HepG2 (cell line): Measurements from ENCODE around the gene CEP97. TPM values are rescaled to one million over a fixed set of nuclear protein-coding genes. Genes with fewer than 3 reads are reported as not detected.

Source experiments
- AGO1 ChIP-seq: fragments of 200-400 bp; formaldehyde crosslinking; IDR thresholded peaks from 2 replicates; pipeline ENCODE4 v1.6.1; 2017; ENCODE audit warnings: mild to moderate bottlenecking, low read depth, low read length, moderate library complexity; ENCODE audit not compliant: poor library complexity, severe bottlenecking
- ASH2L ChIP-seq: fragments of 300-600, 200-600 bp; sonication (generic); IDR thresholded peaks from 2 replicates; pipeline ENCODE4 v1.7.0; 2017; ENCODE audit warnings: low read depth, mild to moderate bottlenecking, moderate library complexity, mixed read lengths, low read length; ENCODE audit not compliant: insufficient read length
- HHEX ChIP-seq: IDR thresholded peaks from 2 replicates; pipeline ENCODE4 v1.6.1; 2016; ENCODE audit warnings: control low read depth
- HOXA5 ChIP-seq: sonication (generic); formaldehyde crosslinking; IDR thresholded peaks from 2 replicates; pipeline ENCODE4 v1.4.0; 2020; ENCODE audit warnings: missing genetic modification reagents
- JUND ChIP-seq: sonication (generic); formaldehyde crosslinking; IDR thresholded peaks from 2 replicates; pipeline ENCODE4 v1.8.0; 2022; ENCODE audit warnings: mild to moderate bottlenecking, missing genetic modification reagents
- KLF13 ChIP-seq: sonication (generic); formaldehyde crosslinking; IDR thresholded peaks from 2 replicates; pipeline ENCODE4 v1.4.0; 2020; ENCODE audit warnings: mild to moderate bottlenecking, missing genetic modification reagents
- MIXL1 ChIP-seq: IDR thresholded peaks from 2 replicates; pipeline ENCODE4 v1.6.1; 2016
- NONO ChIP-seq, 2 experiments: fragments of 450-650 bp in 1 of 2; sonication (generic) in 1 of 2; formaldehyde crosslinking in 1 of 2; IDR thresholded peaks in 1 of 2; conservative IDR thresholded peaks in 1 of 2; 2 replicates each; pipeline versions ENCODE4 v1.6.1 to v1.8.0; 2017 to 2022; ENCODE audit warnings: mild to moderate bottlenecking in 1 of 2, missing genetic modification reagents in 1 of 2, moderate library complexity in 1 of 2
- NR2F1 ChIP-seq, 2 experiments: fragments of 450-650 bp in 1 of 2; formaldehyde crosslinking in 1 of 2; IDR thresholded peaks; 2 replicates each; pipeline versions ENCODE4 v1.5.0 to v1.6.1; 2016 to 2020; ENCODE audit warnings: mild to moderate bottlenecking in 1 of 2, missing compliant biosample characterization in 1 of 2, missing genetic modification reagents in 1 of 2, moderate library complexity in 1 of 2
- RELA ChIP-seq: sonication (generic); formaldehyde crosslinking; IDR thresholded peaks from 2 replicates; pipeline ENCODE4 v1.4.0; 2020; ENCODE audit warnings: missing genetic modification reagents
- SOX6 ChIP-seq, 2 experiments: fragments of 450-650 bp in 1 of 2; sonication (generic) in 1 of 2; formaldehyde crosslinking in 1 of 2; IDR thresholded peaks; 2 replicates each; pipeline versions ENCODE4 v1.4.0 to v1.6.1; 2017 to 2020; ENCODE audit warnings: antibody characterized with exemption in 1 of 2, mild to moderate bottlenecking in 1 of 2, missing genetic modification reagents in 1 of 2
- WIZ ChIP-seq: sonication (generic); formaldehyde crosslinking; IDR thresholded peaks from 2 replicates; pipeline ENCODE4 v1.5.1; 2020; ENCODE audit warnings: mild to moderate bottlenecking, missing genetic modification reagents
- ZFP36 ChIP-seq: fragments of 150-350 bp; IDR thresholded peaks from 2 replicates; pipeline ENCODE4 v1.6.1; 2018; ENCODE audit warnings: borderline replicate concordance, low read length, low read depth; ENCODE audit not compliant: partially characterized antibody
- ZNF367 ChIP-seq: sonication (generic); formaldehyde crosslinking; IDR thresholded peaks from 2 replicates; pipeline ENCODE4 v1.4.0; 2020; ENCODE audit warnings: missing genetic modification reagents, borderline replicate concordance
- ZNF468 ChIP-seq: sonication (generic); formaldehyde crosslinking; IDR thresholded peaks from 2 replicates; pipeline ENCODE4 v1.8.0; 2022; ENCODE audit warnings: mild to moderate bottlenecking, moderate library complexity, missing genetic modification reagents
- polyA plus RNA-seq, 8 experiments: library from polyadenylated mRNA; depleted of rRNA in 3 of 8; stranded (reverse) in 7 of 8; unstranded in 1 of 8; fragments of >200 nt; fragmentation: Illumina TruSeq in 4 of 8; extraction: Trizol in 4 of 8; gene quantifications; 2 replicates each; pipeline versions ENCODE4 v1.2.1 to v1.2.3, GENCODE V29; 2011 to 2016; ENCODE audit warnings: low read depth in 4 of 8, missing spikeins in 1 of 8, mixed read lengths in 1 of 8; ENCODE audit not compliant: insufficient read depth in 1 of 8
- total RNA-seq, 5 experiments: library from RNA; depleted of rRNA; stranded (reverse); fragments of >200 nt; fragmentation: Illumina TruSeq; extraction: Trizol; gene quantifications; 2 replicates each; pipeline ENCODE4 v1.2.3, GENCODE V29; 2016; ENCODE audit warnings: low read depth in 1 of 5
- TF ChIP-seq, protein P1 (sequence below): sonication (generic); formaldehyde crosslinking; IDR thresholded peaks from 2 replicates; pipeline ENCODE4 v1.9.0; 2021; ENCODE audit warnings: missing genetic modification reagents, borderline replicate concordance
- TF ChIP-seq, protein P2 (sequence below): sonication (generic); formaldehyde crosslinking; IDR thresholded peaks from 2 replicates; pipeline ENCODE4 v1.4.0; 2020; ENCODE audit warnings: missing genetic modification reagents, borderline replicate concordance
- TF ChIP-seq, protein P3 (sequence below): sonication (generic); formaldehyde crosslinking; conservative IDR thresholded peaks from 2 replicates; pipeline ENCODE4 v1.8.0; 2022; ENCODE audit warnings: low read depth, missing genetic modification reagents
- TF ChIP-seq, protein P4 (sequence below): sonication (generic); formaldehyde crosslinking; IDR thresholded peaks from 2 replicates; pipeline ENCODE4 v1.9.0; 2022; ENCODE audit warnings: missing genetic modification reagents, mild to moderate bottlenecking, borderline replicate concordance

The CEP97 gene
- total and polyA plus RNA-seq, 2 of the 13 experiments (the other 11 are each of a cell fraction or from before 2014, with no cell fraction given), result 0.99 to 6.5 TPM

DNA sequence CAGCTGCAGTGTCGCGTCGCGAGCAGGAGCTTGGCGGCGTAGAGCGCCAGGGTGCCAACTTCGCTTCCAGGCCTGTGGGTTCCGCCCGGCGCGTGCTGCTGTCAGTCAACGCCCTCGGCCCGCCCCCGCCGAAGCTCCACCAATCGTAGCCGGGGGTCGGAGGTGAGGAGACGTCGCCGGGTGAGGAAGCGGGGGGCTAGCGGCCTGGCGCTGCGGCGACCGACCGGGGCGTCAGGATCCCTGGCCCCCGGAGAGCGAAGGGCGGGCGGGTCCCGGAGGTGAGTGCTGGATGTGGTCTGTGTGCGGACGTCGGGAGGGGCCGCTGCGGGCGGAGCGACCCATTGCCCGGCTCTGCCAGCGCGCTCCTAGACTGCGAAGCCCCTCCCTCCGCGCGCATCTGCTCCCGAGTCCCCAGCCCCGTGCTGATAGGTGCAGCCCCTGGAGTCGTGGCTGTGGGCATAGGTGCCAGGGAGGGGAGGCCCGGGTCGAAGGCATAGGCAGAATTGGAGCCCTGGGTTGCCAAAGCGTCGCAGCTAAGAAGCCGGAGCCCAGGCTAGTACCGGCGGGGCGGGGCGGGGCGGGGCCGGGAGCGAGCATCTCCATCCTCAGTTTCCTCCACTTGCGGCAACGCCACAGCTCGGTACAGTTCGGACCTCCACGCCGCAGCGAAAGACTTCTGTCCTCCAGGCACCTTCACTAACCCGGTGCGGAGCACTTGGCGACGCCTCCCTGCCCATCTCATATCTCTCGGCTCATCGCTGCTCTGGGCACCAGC, 54.8 kb downstream of the CEP97 start, which contains the start of gene NXPE3 (continued):
- no peak for TF ChIP-seq SOX6 (IDR thresholded peaks at IDR 0.05)
- TF ChIP-seq SOX6 (CRISPR knock-in tag; IDR thresholded peaks at IDR 0.05), result peak; percentile 23; the same call in 1 of the 2 replicates
- no peak for TF ChIP-seq HHEX
- peak; percentile 91 for TF ChIP-seq ZNF367
- TF ChIP-seq HOXA5 (CRISPR knock-in tag), result peak; percentile 79
- TF ChIP-seq ZNF468, result no peak
- no peak for TF ChIP-seq NR2F1 (CRISPR knock-in tag; IDR thresholded peaks at IDR 0.05)
- TF ChIP-seq, protein P1, sequence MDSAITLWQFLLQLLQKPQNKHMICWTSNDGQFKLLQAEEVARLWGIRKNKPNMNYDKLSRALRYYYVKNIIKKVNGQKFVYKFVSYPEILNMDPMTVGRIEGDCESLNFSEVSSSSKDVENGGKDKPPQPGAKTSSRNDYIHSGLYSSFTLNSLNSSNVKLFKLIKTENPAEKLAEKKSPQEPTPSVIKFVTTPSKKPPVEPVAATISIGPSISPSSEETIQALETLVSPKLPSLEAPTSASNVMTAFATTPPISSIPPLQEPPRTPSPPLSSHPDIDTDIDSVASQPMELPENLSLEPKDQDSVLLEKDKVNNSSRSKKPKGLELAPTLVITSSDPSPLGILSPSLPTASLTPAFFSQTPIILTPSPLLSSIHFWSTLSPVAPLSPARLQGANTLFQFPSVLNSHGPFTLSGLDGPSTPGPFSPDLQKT (CRISPR knock-in tag), result peak; percentile 86; the same call in 1 of the 2 replicates
- TF ChIP-seq, protein P2, sequence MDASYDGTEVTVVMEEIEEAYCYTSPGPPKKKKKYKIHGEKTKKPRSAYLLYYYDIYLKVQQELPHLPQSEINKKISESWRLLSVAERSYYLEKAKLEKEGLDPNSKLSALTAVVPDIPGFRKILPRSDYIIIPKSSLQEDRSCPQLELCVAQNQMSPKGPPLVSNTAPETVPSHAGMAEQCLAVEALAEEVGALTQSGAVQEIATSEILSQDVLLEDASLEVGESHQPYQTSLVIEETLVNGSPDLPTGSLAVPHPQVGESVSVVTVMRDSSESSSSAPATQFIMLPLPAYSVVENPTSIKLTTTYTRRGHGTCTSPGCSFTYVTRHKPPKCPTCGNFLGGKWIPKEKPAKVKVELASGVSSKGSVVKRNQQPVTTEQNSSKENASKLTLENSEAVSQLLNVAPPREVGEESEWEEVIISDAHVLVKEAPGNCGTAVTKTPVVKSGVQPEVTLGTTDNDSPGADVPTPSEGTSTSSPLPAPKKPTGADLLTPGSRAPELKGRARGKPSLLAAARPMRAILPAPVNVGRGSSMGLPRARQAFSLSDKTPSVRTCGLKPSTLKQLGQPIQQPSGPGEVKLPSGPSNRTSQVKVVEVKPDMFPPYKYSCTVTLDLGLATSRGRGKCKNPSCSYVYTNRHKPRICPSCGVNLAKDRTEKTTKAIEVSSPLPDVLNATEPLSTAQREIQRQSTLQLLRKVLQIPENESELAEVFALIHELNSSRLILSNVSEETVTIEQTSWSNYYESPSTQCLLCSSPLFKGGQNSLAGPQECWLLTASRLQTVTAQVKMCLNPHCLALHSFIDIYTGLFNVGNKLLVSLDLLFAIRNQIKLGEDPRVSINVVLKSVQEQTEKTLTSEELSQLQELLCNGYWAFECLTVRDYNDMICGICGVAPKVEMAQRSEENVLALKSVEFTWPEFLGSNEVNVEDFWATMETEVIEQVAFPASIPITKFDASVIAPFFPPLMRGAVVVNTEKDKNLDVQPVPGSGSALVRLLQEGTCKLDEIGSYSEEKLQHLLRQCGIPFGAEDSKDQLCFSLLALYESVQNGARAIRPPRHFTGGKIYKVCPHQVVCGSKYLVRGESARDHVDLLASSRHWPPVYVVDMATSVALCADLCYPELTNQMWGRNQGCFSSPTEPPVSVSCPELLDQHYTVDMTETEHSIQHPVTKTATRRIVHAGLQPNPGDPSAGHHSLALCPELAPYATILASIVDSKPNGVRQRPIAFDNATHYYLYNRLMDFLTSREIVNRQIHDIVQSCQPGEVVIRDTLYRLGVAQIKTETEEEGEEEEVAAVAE (CRISPR knock-in tag), result peak; percentile 39; the same call in 1 of the 2 replicates
- no peak for TF ChIP-seq ZFP36
- peak; percentile 66; the same call in 1 of the 2 replicates for TF ChIP-seq WIZ (CRISPR knock-in tag)
- no peak for TF ChIP-seq JUND (CRISPR knock-in tag)
- TF ChIP-seq, protein P3, sequence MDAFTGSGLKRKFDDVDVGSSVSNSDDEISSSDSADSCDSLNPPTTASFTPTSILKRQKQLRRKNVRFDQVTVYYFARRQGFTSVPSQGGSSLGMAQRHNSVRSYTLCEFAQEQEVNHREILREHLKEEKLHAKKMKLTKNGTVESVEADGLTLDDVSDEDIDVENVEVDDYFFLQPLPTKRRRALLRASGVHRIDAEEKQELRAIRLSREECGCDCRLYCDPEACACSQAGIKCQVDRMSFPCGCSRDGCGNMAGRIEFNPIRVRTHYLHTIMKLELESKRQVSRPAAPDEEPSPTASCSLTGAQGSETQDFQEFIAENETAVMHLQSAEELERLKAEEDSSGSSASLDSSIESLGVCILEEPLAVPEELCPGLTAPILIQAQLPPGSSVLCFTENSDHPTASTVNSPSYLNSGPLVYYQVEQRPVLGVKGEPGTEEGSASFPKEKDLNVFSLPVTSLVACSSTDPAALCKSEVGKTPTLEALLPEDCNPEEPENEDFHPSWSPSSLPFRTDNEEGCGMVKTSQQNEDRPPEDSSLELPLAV (CRISPR knock-in tag), result no peak
- TF ChIP-seq RELA (CRISPR knock-in tag), result no peak
- TF ChIP-seq MIXL1, result 0 out of 2 replicates have a peak, but pooled peaks have one; percentile 29
- TF ChIP-seq NONO (IDR thresholded peaks at IDR 0.05), result no peak
- TF ChIP-seq NONO (CRISPR knock-in tag; conservative IDR thresholded peaks at IDR 0.05), result peak; percentile 60
- TF ChIP-seq AGO1, result no peak
- TF ChIP-seq ASH2L, result peak; percentile 55
- TF ChIP-seq KLF13, result peak; percentile 14; the same call in 1 of the 2 replicates
- TF ChIP-seq, protein P4, sequence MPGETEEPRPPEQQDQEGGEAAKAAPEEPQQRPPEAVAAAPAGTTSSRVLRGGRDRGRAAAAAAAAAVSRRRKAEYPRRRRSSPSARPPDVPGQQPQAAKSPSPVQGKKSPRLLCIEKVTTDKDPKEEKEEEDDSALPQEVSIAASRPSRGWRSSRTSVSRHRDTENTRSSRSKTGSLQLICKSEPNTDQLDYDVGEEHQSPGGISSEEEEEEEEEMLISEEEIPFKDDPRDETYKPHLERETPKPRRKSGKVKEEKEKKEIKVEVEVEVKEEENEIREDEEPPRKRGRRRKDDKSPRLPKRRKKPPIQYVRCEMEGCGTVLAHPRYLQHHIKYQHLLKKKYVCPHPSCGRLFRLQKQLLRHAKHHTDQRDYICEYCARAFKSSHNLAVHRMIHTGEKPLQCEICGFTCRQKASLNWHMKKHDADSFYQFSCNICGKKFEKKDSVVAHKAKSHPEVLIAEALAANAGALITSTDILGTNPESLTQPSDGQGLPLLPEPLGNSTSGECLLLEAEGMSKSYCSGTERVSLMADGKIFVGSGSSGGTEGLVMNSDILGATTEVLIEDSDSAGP (CRISPR knock-in tag), result peak; percentile 51; the same call in 1 of the 2 replicates
